IPS DF 6.9 (cell line): ENCODE results near the gene SLC35A4.

ENCODE experiments used
- DNase-seq: peaks from one replicate; pipeline ENCODE4 v3.0.0-alpha.2; 2013; ENCODE audit warnings: low read depth, low spot score
- H3K27ac ChIP-seq: one replicate; pipeline ENCODE4 v1.5.1; 2013; ENCODE audit warnings: low read length, control low read depth
- H3K27me3 ChIP-seq: 2 replicates; pipeline ENCODE4 v1.6.1; 2013; ENCODE audit warnings: mild to moderate bottlenecking, low read length; ENCODE audit not compliant: control insufficient read depth, insufficient read depth
- H3K36me3 ChIP-seq: 2 replicates; pipeline ENCODE4 v1.6.1; 2013; ENCODE audit warnings: low read length; ENCODE audit not compliant: control insufficient read depth, insufficient read depth
- H3K4me1 ChIP-seq: 2 replicates; pipeline ENCODE4 v1.6.1; 2013; ENCODE audit warnings: low read length; ENCODE audit not compliant: control insufficient read depth, insufficient read depth
- H3K4me3 ChIP-seq: 2 replicates; pipeline ENCODE4 v1.5.1; 2013; ENCODE audit warnings: mild to moderate bottlenecking, low read length
- H3K9me3 ChIP-seq: 2 replicates; pipeline ENCODE4 v1.6.1; 2013; ENCODE audit warnings: low read length, inconsistent platforms; ENCODE audit not compliant: control insufficient read depth, insufficient read depth
- WGBS: extraction: QIAGEN DNeasy Blood & Tissue Kit; methylation state at CpG from one replicate; pipeline ENCODE4 v1.1.7; 2013; ENCODE audit warnings: mixed read lengths, missing lambda C conversion rate; ENCODE audit not compliant: insufficient read length, insufficient coverage; 5-methylcytosine and 5-hydroxymethylcytosine counted together

Gene SLC35A4

GRCh38 chr5:140548791-140549190 is 15.8 kb upstream of the SLC35A4 start:
- Histone ChIP-seq H3K4me1 (peaks cover 3% of the 10 kb centered on the region; the same call in 1 of the 2 replicates), H3K4me3 (no peak overlapping the region), H3K36me3 (peaks cover 15% of the 10 kb centered on the region; the same call in 1 of the 2 replicates), H3K27ac (no peak overlapping the region), H3K27me3 (no peaks in the 10 kb centered on the region), H3K9me3 (no peaks in the 10 kb centered on the region)
- DNase-seq: no peak
- WGBS: no CpG with 5 or more reads among the region's 7 CpGs

GRCh38 chr5:140549237-140550144 is 15.1 kb upstream of the SLC35A4 start:
- Histone ChIP-seq H3K27ac (no peak overlapping the region), H3K4me3 (no peak overlapping the region), H3K36me3 (peaks cover 15% of the 10 kb centered on the region; the same call in 1 of the 2 replicates), H3K27me3 (no peaks in the 10 kb centered on the region), H3K4me1 (peaks cover 3% of the 10 kb centered on the region; the same call in 1 of the 2 replicates), H3K9me3 (no peaks in the 10 kb centered on the region)
- no CpG with 5 or more reads among the region's 3 CpGs for WGBS
- DNase-seq: no peak

GRCh38 chr5:140550147-140551079 is 14.2 kb upstream of the SLC35A4 start:
- peaks cover 3% of the 10 kb centered on the region; the same call in 1 of the 2 replicates for H3K4me1 ChIP-seq
- no peaks in the 10 kb centered on the region for H3K9me3 ChIP-seq
- H3K36me3 ChIP-seq: peaks cover 15% of the 10 kb centered on the region; the same call in 1 of the 2 replicates
- DNase-seq: no peak
- no CpG with 5 or more reads among the region's 11 CpGs for WGBS
- H3K27me3 ChIP-seq: no peaks in the 10 kb centered on the region
- no peak overlapping the region for H3K27ac ChIP-seq
- H3K4me3 ChIP-seq: no peak overlapping the region

- no peak for DNase-seq
- peaks cover 3% of the 10 kb centered on the region; the same call in 1 of the 2 replicates for H3K4me1 ChIP-seq
- H3K9me3 ChIP-seq: no peaks in the 10 kb centered on the region
- no peaks in the 10 kb centered on the region for H3K27me3 ChIP-seq
- H3K27ac ChIP-seq: no peak overlapping the region
- H3K4me3 ChIP-seq: no peak overlapping the region
- no CpG with 5 or more reads among the region's 4 CpGs for WGBS
- peaks cover 15% of the 10 kb centered on the region; the same call in 1 of the 2 replicates for H3K36me3 ChIP-seq
These were observed 12.8 kb upstream of the SLC35A4 start for GRCh38 chr5:140551872-140552271.

GRCh38 chr5:140553657-140554056 is 11.0 kb upstream of the SLC35A4 start:
- H3K27ac ChIP-seq: no peak overlapping the region
- no peak for DNase-seq
- 100% methylated on average over 1 of the region's 2 CpGs for WGBS
- H3K36me3 ChIP-seq: peaks cover 15% of the 10 kb centered on the region; the same call in 1 of the 2 replicates
- H3K4me3 ChIP-seq: no peak overlapping the region
- H3K9me3 ChIP-seq: no peaks in the 10 kb centered on the region
- no peaks in the 10 kb centered on the region for H3K27me3 ChIP-seq
- no peaks in the 10 kb centered on the region; the same call in 1 of the 2 replicates for H3K4me1 ChIP-seq

- no peak for DNase-seq
- Histone ChIP-seq H3K4me3 (no peak overlapping the region), H3K36me3 (peaks cover 13% of the 10 kb centered on the region; the same call in 1 of the 2 replicates), H3K27me3 (no peaks in the 10 kb centered on the region), H3K27ac (no peak overlapping the region), H3K9me3 (no peaks in the 10 kb centered on the region), H3K4me1 (no peaks in the 10 kb centered on the region; the same call in 1 of the 2 replicates)
- no CpG with 5 or more reads among the region's 2 CpGs for whole genome bisulfite sequencing
These were observed 10.2 kb upstream of the SLC35A4 start for GRCh38 chr5:140554454-140554853.

- Histone ChIP-seq H3K27me3 (no peaks in the 10 kb centered on the region), H3K9me3 (no peaks in the 10 kb centered on the region), H3K27ac (no peak overlapping the region), H3K4me1 (no peaks in the 10 kb centered on the region; the same call in 1 of the 2 replicates), H3K4me3 (no peak overlapping the region; the same call in 1 of the 2 replicates), H3K36me3 (peaks cover 2% of the 10 kb centered on the region; the same call in 1 of the 2 replicates)
- DNase-seq: no peak
- no CpG with 5 or more reads among the region's 1 CpG for WGBS
These were observed 8.8 kb upstream of the SLC35A4 start for GRCh38 chr5:140555747-140556312.

GRCh38 chr5:140556438-140556837 is 8.2 kb upstream of the SLC35A4 start:
- H3K4me3 ChIP-seq: peak overlapping the region; percentile 61; the same call in 1 of the 2 replicates
- H3K4me1 ChIP-seq: no peaks in the 10 kb centered on the region; the same call in 1 of the 2 replicates
- no peaks in the 10 kb centered on the region for H3K27me3 ChIP-seq
- no peak for DNase-seq
- no peak overlapping the region for H3K27ac ChIP-seq
- no peaks in the 10 kb centered on the region for H3K36me3 ChIP-seq
- WGBS: no CpG with 5 or more reads among the region's 6 CpGs
- no peaks in the 10 kb centered on the region for H3K9me3 ChIP-seq

- H3K27ac ChIP-seq: no peak within 1 kb of the TSS
- no peaks in the 10 kb centered on the region; the same call in 1 of the 2 replicates for H3K4me1 ChIP-seq
- peak within 1 kb of the TSS; percentile 61; the same call in 1 of the 2 replicates for H3K4me3 ChIP-seq
- H3K36me3 ChIP-seq: no peaks in the 10 kb centered on the region
- peak; percentile 73 for DNase-seq
- H3K9me3 ChIP-seq: no peaks in the 10 kb centered on the region
- no peaks in the 10 kb centered on the region for H3K27me3 ChIP-seq
- WGBS: no CpG with 5 or more reads among the region's 46 CpGs
These were observed 7.4 kb upstream of the SLC35A4 start, which contains the start of gene SRA1 for GRCh38 chr5:140557136-140557805. Gene SRA1 (minus strand): TSS chr5:140557473. CDS start chr5:140557452, 21 bp downstream.
